DOHH2 (cell line): ENCODE measurements around the gene NEK7.
"Not testable (repeated sequence)": the region's sequence is repeated elsewhere in the genome, so short reads cannot be mapped to it uniquely, and the experiment has no call there.

Experiments used
- H3F3A ChIP-seq: fragments of 200-600 bp; sonication (generic), shearing (Covaris generic); 2 replicates; pipeline ENCODE4 v1.6.0; 2016; ENCODE audit warnings: antibody characterized with exemption, mild to moderate bottlenecking; ENCODE audit not compliant: control insufficient read depth, insufficient read depth
- H3K27ac ChIP-seq: fragments of 200-600 bp; sonication (generic); 2 replicates; pipeline ENCODE4 v1.5.1; 2014; ENCODE audit warnings: low read depth, mild to moderate bottlenecking, low read length, moderate library complexity
- H3K27me3 ChIP-seq: fragments of 200-600 bp; sonication (generic); 2 replicates; pipeline ENCODE4 v1.6.1; 2014; ENCODE audit warnings: mild to moderate bottlenecking, low read length, mixed read lengths; ENCODE audit not compliant: control insufficient read depth
- H3K36me3 ChIP-seq: fragments of 200-600 bp; sonication (generic); 2 replicates; pipeline ENCODE4 v1.6.1; 2014; ENCODE audit warnings: mild to moderate bottlenecking, low read length, moderate library complexity, mixed read lengths; ENCODE audit not compliant: control insufficient read depth
- H3K4me1 ChIP-seq: fragments of 200-600 bp; sonication (generic); 2 replicates; pipeline ENCODE4 v1.6.1; 2014; ENCODE audit warnings: mild to moderate bottlenecking, low read length, mixed read lengths; ENCODE audit not compliant: control insufficient read depth
- H3K4me2 ChIP-seq: fragments of 200-600 bp; sonication (generic); 2 replicates; pipeline ENCODE4 v1.6.0; 2014; ENCODE audit warnings: mild to moderate bottlenecking, low read length, moderate library complexity
- H3K4me3 ChIP-seq: fragments of 200-600 bp; sonication (generic); 2 replicates; pipeline ENCODE4 v1.5.1; 2014; ENCODE audit warnings: mild to moderate bottlenecking, low read length, mixed read lengths
- H3K79me2 ChIP-seq: fragments of 200-600 bp; sonication (generic); 2 replicates; pipeline ENCODE4 v1.6.1; 2014; ENCODE audit warnings: mild to moderate bottlenecking, low read length, mixed read lengths; ENCODE audit not compliant: control insufficient read depth
- H3K9me2 ChIP-seq: fragments of 200-600 bp; sonication (generic); replicated peaks from 2 replicates; pipeline ENCODE4 v1.6.1; 2014; ENCODE audit warnings: mild to moderate bottlenecking, low read length, mixed read lengths; ENCODE audit not compliant: control insufficient read depth
- H3K9me3 ChIP-seq: fragments of 200-600 bp; sonication (generic); 2 replicates; pipeline ENCODE4 v1.6.1; 2014; ENCODE audit warnings: antibody characterized with exemption, low read length, mixed read lengths; ENCODE audit not compliant: control insufficient read depth, insufficient read depth
- H4K20me1 ChIP-seq: fragments of 200-600 bp; sonication (generic); 2 replicates; pipeline ENCODE4 v1.6.0; 2014; ENCODE audit warnings: low read depth, mild to moderate bottlenecking, antibody characterized with exemption, low read length, moderate library complexity; ENCODE audit not compliant: control insufficient read depth, insufficient read depth
- EZH2phosphoT487 ChIP-seq: fragments of 200-600 bp; sonication (generic); IDR thresholded peaks from 2 replicates; pipeline ENCODE4 v1.6.1; 2017; ENCODE audit warnings: borderline replicate concordance, mild to moderate bottlenecking, antibody characterized with exemption, low read length, moderate library complexity, mixed read lengths
- TF ChIP-seq, protein P1 (sequence below): fragments of 200-600 bp; sonication (generic); IDR thresholded peaks from one replicate; pipeline ENCODE4 v1.5.1; 2014; ENCODE audit warnings: antibody characterized with exemption, mild to moderate bottlenecking, low read depth, low read length; ENCODE audit not compliant: poor library complexity, severe bottlenecking

Gene NEK7

DNA sequence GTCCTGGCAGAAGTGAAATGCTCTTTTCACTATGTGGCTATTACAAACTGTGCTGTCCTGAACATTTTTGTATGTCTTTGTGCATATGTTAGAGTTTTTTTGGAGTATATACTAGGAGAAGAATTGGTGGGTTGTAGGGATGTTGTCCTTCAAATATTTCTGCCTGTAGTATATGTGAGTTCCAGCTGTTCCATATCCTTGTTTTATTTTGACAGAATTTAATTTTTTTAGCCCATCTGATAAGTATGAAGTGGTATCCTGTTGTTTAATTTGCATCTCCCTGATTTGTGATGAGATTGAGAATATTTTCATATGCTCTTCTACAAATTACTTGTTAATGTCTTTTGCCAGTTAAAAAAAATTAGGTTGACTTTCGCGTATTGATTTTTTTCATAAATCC lies 34.3 kb downstream of the NEK7 start:
- Histone ChIP-seq H3K9me2 (no peaks in the 10 kb centered on the region), H3F3A (no peaks in the 10 kb centered on the region), H3K4me2 (no peak overlapping the region), H3K27me3 (no peaks in the 10 kb centered on the region), H3K9me3 (no peaks in the 10 kb centered on the region), H4K20me1 (no peaks in the 10 kb centered on the region), H3K79me2 (peaks cover 63% of the 10 kb centered on the region), H3K27ac (no peak overlapping the region), H3K4me1 (peaks cover 6% of the 10 kb centered on the region; the same call in 1 of the 2 replicates), H3K36me3 (no peaks in the 10 kb centered on the region), H3K4me3 (no peak overlapping the region)
- no peak for TF ChIP-seq EZH2phosphoT487
- TF ChIP-seq, protein P1, sequence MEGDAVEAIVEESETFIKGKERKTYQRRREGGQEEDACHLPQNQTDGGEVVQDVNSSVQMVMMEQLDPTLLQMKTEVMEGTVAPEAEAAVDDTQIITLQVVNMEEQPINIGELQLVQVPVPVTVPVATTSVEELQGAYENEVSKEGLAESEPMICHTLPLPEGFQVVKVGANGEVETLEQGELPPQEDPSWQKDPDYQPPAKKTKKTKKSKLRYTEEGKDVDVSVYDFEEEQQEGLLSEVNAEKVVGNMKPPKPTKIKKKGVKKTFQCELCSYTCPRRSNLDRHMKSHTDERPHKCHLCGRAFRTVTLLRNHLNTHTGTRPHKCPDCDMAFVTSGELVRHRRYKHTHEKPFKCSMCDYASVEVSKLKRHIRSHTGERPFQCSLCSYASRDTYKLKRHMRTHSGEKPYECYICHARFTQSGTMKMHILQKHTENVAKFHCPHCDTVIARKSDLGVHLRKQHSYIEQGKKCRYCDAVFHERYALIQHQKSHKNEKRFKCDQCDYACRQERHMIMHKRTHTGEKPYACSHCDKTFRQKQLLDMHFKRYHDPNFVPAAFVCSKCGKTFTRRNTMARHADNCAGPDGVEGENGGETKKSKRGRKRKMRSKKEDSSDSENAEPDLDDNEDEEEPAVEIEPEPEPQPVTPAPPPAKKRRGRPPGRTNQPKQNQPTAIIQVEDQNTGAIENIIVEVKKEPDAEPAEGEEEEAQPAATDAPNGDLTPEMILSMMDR = no peak

DNA sequence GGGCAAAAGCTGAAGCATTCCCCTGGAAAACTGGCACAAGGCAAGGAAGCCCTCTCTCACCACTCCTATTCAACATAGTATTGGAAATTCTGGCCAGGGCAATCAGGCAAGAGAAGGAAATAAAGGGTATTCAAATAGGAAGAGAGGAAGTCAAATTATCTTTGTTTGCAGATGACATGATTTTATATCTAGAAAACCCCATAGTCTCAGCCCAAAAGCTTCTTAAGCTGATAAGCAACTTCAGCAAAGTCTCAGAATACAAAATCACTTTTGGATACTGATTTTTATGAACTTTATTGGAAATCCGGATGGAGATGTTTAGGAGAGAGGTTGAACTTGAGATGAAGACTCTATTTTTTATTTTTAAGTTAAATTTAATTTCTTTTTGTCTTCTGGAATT lies 37.1 kb downstream of the NEK7 start:
- H3K4me2 ChIP-seq, H3K9me3 ChIP-seq, H3K9me2 ChIP-seq, H3K27ac ChIP-seq, H3F3A ChIP-seq, H3K4me3 ChIP-seq, H4K20me1 ChIP-seq, H3K36me3 ChIP-seq, H3K27me3 ChIP-seq: not testable (repeated sequence)
- peaks cover 12% of the 10 kb centered on the region for H3K4me1 ChIP-seq
- H3K79me2 ChIP-seq = peaks cover 62% of the 10 kb centered on the region

DNA sequence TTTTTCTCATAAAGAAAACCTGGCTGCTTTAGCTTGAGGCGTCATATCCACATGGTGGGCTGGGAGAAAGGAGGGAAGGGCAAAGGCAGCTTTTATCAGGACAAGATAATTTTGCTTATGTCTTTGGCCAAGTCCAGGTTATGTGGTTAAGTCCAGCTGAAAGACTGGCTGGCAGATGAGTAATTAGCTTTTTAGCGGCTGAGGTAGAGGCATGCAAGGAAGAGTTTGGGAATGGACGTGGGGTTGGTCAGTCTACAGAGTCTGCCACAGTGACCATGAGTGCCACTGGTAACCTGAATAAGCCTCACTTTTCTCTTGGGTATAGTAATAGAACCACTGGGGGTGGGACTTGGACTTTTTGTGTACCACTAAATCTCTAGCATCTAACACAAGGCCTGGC lies 39.8 kb downstream of the NEK7 start:
- Histone ChIP-seq H3F3A (no peaks in the 10 kb centered on the region), H3K4me2 (no peak overlapping the region), H4K20me1 (no peaks in the 10 kb centered on the region), H3K79me2 (peaks cover 61% of the 10 kb centered on the region), H3K27ac (no peak overlapping the region), H3K27me3 (no peaks in the 10 kb centered on the region), H3K36me3 (no peaks in the 10 kb centered on the region), H3K9me2 (no peaks in the 10 kb centered on the region), H3K4me1 (peaks cover 18% of the 10 kb centered on the region), H3K4me3 (no peak overlapping the region), H3K9me3 (no peaks in the 10 kb centered on the region)
- no peak for TF ChIP-seq EZH2phosphoT487
- TF ChIP-seq, protein P1 = no peak

DNA sequence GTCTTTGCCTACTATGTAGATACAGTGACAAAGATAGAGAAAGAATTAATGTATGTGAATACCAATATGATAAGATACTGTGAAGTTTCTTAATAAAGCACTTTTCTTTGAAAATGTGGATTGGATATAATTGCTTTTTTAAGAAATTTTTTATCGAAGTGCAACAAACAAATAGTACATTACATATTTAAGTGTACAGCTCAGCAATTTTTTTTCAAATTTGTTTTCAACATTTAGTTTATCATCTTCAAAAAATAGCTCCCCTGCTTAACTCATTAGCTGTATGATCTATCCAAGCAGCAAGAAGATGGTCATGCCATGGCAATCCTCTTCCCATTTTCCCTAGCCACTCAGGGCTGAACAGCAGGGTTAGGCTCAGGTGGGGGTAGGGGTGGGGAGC lies 40.5 kb downstream of the NEK7 start:
- no peaks in the 10 kb centered on the region for H4K20me1 ChIP-seq
- peaks cover 64% of the 10 kb centered on the region for H3K79me2 ChIP-seq
- H3K36me3 ChIP-seq = no peaks in the 10 kb centered on the region
- no peaks in the 10 kb centered on the region for H3K27me3 ChIP-seq
- no peaks in the 10 kb centered on the region for H3F3A ChIP-seq
- no peak overlapping the region for H3K4me2 ChIP-seq
- no peaks in the 10 kb centered on the region for H3K9me2 ChIP-seq
- H3K27ac ChIP-seq = no peak overlapping the region
- peaks cover 17% of the 10 kb centered on the region for H3K4me1 ChIP-seq
- TF ChIP-seq, protein P1 = no peak
- no peak for TF ChIP-seq EZH2phosphoT487
- no peak overlapping the region for H3K4me3 ChIP-seq
- H3K9me3 ChIP-seq = no peaks in the 10 kb centered on the region
